GM12878 (cell line): ENCODE data around the gene PCIF1. TPM values are rescaled to one million over a fixed set of nuclear protein-coding genes. Genes with fewer than 3 reads are reported as not detected.

ENCODE experiments used
- ATAC-seq: fragments of 200-7000 bp; cut with Tn5 transposase; 3 replicates; pipeline ENCODE4 v1.9.1; 2020; ENCODE audit warnings: mild to moderate bottlenecking, moderate library complexity
- BruUV-seq: library from RNA; stranded (reverse); fragments of 400-500 nt; replicated peaks from 2 replicates; lab custom pipeline; 2021; lab: Mats Ljungman, UMichigan
- CTCF ChIA-PET: fragments of 300-600 bp; sonication (Branson Sonifier 250); formaldehyde crosslinking; extraction: SDS; loops from one replicate; lab custom pipeline; 2021; ENCODE audit warnings: inconsistent platforms; lab: Yijun Ruan, JAX
- POLR2A ChIA-PET: fragments of 350-600 bp; formaldehyde crosslinking; extraction: SDS; loops from one replicate; lab custom pipeline; 2021; ENCODE audit warnings: inconsistent platforms; lab: Charles Lee
- RAD21 ChIA-PET: fragments of 300-600 bp; sonication (Branson Sonifier 250); formaldehyde crosslinking; loops from one replicate; lab custom pipeline; 2023; ENCODE audit warnings: antibody characterized with exemption; ENCODE audit not compliant: unreplicated experiment; lab: Charles Lee
- SMC1A ChIA-PET: fragments of 300-600 bp; sonication (Branson Sonifier 250); formaldehyde crosslinking; loops from one replicate; lab custom pipeline; 2023; ENCODE audit not compliant: unreplicated experiment, uncharacterized antibody; lab: Charles Lee
- DNase-seq: peaks from one replicate; pipeline ENCODE4 v3.0.0-alpha.2; 2011; ENCODE audit warnings: low read depth, low spot score
- FAIRE-seq: peaks from 3 replicates; lab custom pipeline; 2011; peaks lifted over from hg19 to GRCh38; lab: Jason Lieb, UNC
- H2AFZ ChIP-seq: 2 replicates; pipeline ENCODE4 v1.6.0; 2011; ENCODE audit warnings: low read depth, low read length, control low read depth; ENCODE audit not compliant: control insufficient read depth
- H3K27ac ChIP-seq: 2 replicates; pipeline ENCODE4 v1.5.1; 2011; ENCODE audit warnings: control low read depth; ENCODE audit not compliant: control insufficient read depth, insufficient read depth
- H3K27me3 ChIP-seq, 2 experiments: replicated peaks in 1 of 2; 2 replicates each; pipeline versions ENCODE4 v1.6.0 to v1.6.1; 2011; ENCODE audit warnings: low read length in 1 of 2; ENCODE audit not compliant: control insufficient read depth in 2 of 2, insufficient read depth in 2 of 2
- H3K36me3 ChIP-seq, 2 experiments: 2 replicates each; pipeline ENCODE4 v1.5.1; 2011; ENCODE audit warnings: low read length in 1 of 2; ENCODE audit not compliant: control insufficient read depth in 2 of 2, insufficient read depth in 2 of 2
- H3K4me1 ChIP-seq: 2 replicates; pipeline ENCODE4 v1.6.1; 2011; ENCODE audit warnings: mild to moderate bottlenecking, low read length, moderate library complexity, mixed read lengths; ENCODE audit not compliant: control insufficient read depth, insufficient read depth
- H3K4me2 ChIP-seq: 2 replicates; pipeline ENCODE4 v1.6.0; 2011; ENCODE audit warnings: control low read depth; ENCODE audit not compliant: control insufficient read depth, insufficient read depth
- H3K4me3 ChIP-seq: fragments of 200-600 bp; sonication (generic); 2 replicates; pipeline ENCODE4 v1.5.1; 2016
- H3K79me2 ChIP-seq: 2 replicates; pipeline ENCODE4 v1.6.0; 2011; ENCODE audit warnings: low read length; ENCODE audit not compliant: control insufficient read depth, insufficient read depth
- H3K9ac ChIP-seq: 2 replicates; pipeline ENCODE4 v1.8.0; 2011; ENCODE audit warnings: low read length, control low read depth, mixed read lengths; ENCODE audit not compliant: control insufficient read depth, insufficient read depth
- H3K9me3 ChIP-seq: replicated peaks from 3 replicates; pipeline ENCODE4 v1.5.1; 2011; ENCODE audit warnings: mild to moderate bottlenecking, low read length; ENCODE audit not compliant: control insufficient read depth, insufficient read depth
- H4K20me1 ChIP-seq: 2 replicates; pipeline ENCODE4 v1.6.0; 2011; ENCODE audit not compliant: control insufficient read depth, insufficient read depth
- E2F8 ChIP-seq: fragments of 450-650 bp; IDR thresholded peaks from 2 replicates; pipeline ENCODE4 v1.6.1; 2018; ENCODE audit warnings: mild to moderate bottlenecking, low read depth, moderate library complexity; ENCODE audit not compliant: partially characterized antibody
- EZH2 ChIP-seq: IDR thresholded peaks from 2 replicates; pipeline ENCODE4 v1.6.1; 2012; ENCODE audit warnings: low read depth, mild to moderate bottlenecking, control low read depth, inconsistent platforms, low read length, borderline replicate concordance; ENCODE audit not compliant: control insufficient read depth
- FOXM1 ChIP-seq: IDR thresholded peaks from 2 replicates; pipeline ENCODE4 v1.6.1; 2012; ENCODE audit warnings: low read depth, mild to moderate bottlenecking, inconsistent platforms, low read length, moderate library complexity
- NFIC ChIP-seq: IDR thresholded peaks from 2 replicates; pipeline ENCODE4 v1.6.1; 2012; ENCODE audit warnings: low read depth, mild to moderate bottlenecking, inconsistent platforms, low read length, moderate library complexity
- NFYB ChIP-seq: IDR thresholded peaks from 2 replicates; pipeline ENCODE4 v1.6.1; 2011; ENCODE audit warnings: low read depth, mild to moderate bottlenecking, low read length, improper control_type of control experiment, moderate library complexity; ENCODE audit not compliant: insufficient read depth
- NRF1 ChIP-seq: conservative IDR thresholded peaks from 2 replicates; pipeline ENCODE4 v1.6.1; 2011; ENCODE audit warnings: mild to moderate bottlenecking, low read depth, low read length, improper control_type of control experiment
- PBX3 ChIP-seq: IDR thresholded peaks from 2 replicates; pipeline ENCODE4 v1.6.1; 2011; ENCODE audit warnings: mild to moderate bottlenecking, low read depth, low read length, moderate library complexity; ENCODE audit not compliant: insufficient replicate concordance
- STAT1 ChIP-seq: fragments of 450-650 bp; conservative IDR thresholded peaks from 2 replicates; pipeline ENCODE4 v1.6.1; 2014; ENCODE audit warnings: antibody characterized with exemption, mild to moderate bottlenecking
- TBL1XR1 ChIP-seq: IDR thresholded peaks from 2 replicates; pipeline ENCODE4 v1.6.1; 2012; ENCODE audit warnings: low read depth, low read length, improper control_type of control experiment
- YBX1 ChIP-seq: fragments of 450-650 bp; IDR thresholded peaks from 2 replicates; pipeline ENCODE4 v1.6.1; 2016; ENCODE audit warnings: antibody characterized with exemption
- WGBS: methylation state at CpG from one replicate; pipeline ENCODE4 v1.1.6; 2016; ENCODE audit warnings: low lambda C conversion rate; ENCODE audit not compliant: insufficient replicate concordance, insufficient coverage; ENCODE audit errors: missing lambda C conversion rate; 5-methylcytosine and 5-hydroxymethylcytosine counted together
- in situ Hi-C: fragments of 300-500 bp; cut with MboI; formaldehyde crosslinking; loops from 9 replicates; pipeline ENCODE4 v1.14.3; 2018; ENCODE audit warnings: mixed read lengths
- intact Hi-C: fragments of 100-400 bp; cut with micrococcal nuclease; formaldehyde crosslinking; loops from one replicate; pipeline ENCODE4 v1.14.2; 2022; ENCODE audit not compliant: unreplicated experiment
- polyA plus RNA-seq, 11 experiments: library from polyadenylated mRNA; depleted of rRNA in 4 of 11; unstranded in 6 of 11; stranded (reverse) in 5 of 11; fragments of >200 nt; fragmentation: Nextera tagmentation in 4 of 11; fragmentation: Illumina TruSeq in 1 of 11; extraction: Ambion mirVana in 4 of 11; extraction: Trizol in 1 of 11; gene quantifications; 1 replicate in 1 of 11; 2 replicates in 10 of 11; pipeline versions ENCODE4 v1.2.1 to v1.2.3, GENCODE V29; 2011 to 2016; ENCODE audit warnings: inconsistent platforms in 2 of 11, missing spikeins in 2 of 11, low read depth in 1 of 11
- total RNA-seq, 4 experiments: library from RNA; depleted of rRNA in 3 of 4; stranded (reverse); fragments of >200 nt in 3 of 4; fragmentation: Illumina TruSeq in 1 of 4; extraction: Trizol in 1 of 4; gene quantifications; 2 replicates each; pipeline versions ENCODE4 v1.2.1 to v1.2.3, GENCODE V29; 2013 to 2021

The PCIF1 gene
- total and polyA plus RNA-seq, 10 of the 15 experiments (the other 5 are each of a cell fraction or from before 2014, with no cell fraction given) = 8.4 to 32.9 (median 17.6) TPM

- CTCF ChIA-PET = interaction anchor here (1.0 kb wide), 1 partner anchor 22 kb away, joined by 3 read pairs; no protein-coding TSS in a partner anchor
Measured at GRCh38 chr20:45940469-45940868, 6.0 kb downstream of the PCIF1 start.

GRCh38 chr20:45943613-45944012, 9.1 kb downstream of the PCIF1 start:
- FAIRE-seq (no peak), DNase-seq (no peak), ATAC-seq (no peak)
- Histone ChIP-seq H3K4me1 (peaks cover 3% of the 10 kb centered on the region; the same call in 1 of the 2 replicates), H3K4me3 (no peak overlapping the region), H3K36me3 (peaks cover 28 to 49% of the 10 kb centered on the region in 2 experiments), H3K9ac (no peak overlapping the region), H3K27ac (no peak overlapping the region), H3K4me2 (no peak overlapping the region), H2AFZ (no peak overlapping the region), H3K9me3 (no peaks in the 10 kb centered on the region), H4K20me1 (no peaks in the 10 kb centered on the region), H3K27me3 (no peaks in the 10 kb centered on the region), H3K79me2 (no peaks in the 10 kb centered on the region)
- SMC1A ChIA-PET = interaction anchor here (1.3 kb wide), 1 partner anchor 9 kb away, joined by 4 read pairs; no protein-coding TSS in a partner anchor
- CTCF ChIA-PET = interaction anchor here (2.2 to 8.0 kb wide), 2 partner anchors 26 to 144 kb away, joined by 7 to 33 read pairs; no protein-coding TSS in a partner anchor
- in situ Hi-C loops = no loop called here
- no TSS peak for BruUV-seq
- RAD21 ChIA-PET = no interaction called here
- intact Hi-C loops = no loop called here
- WGBS = 88% methylated on average over 6 of the region's 6 CpGs
- POLR2A ChIA-PET = interaction anchor here (0.6 to 1.4 kb wide), 4 partner anchors 9 to 27 kb away, joined by 3 to 4 read pairs (median 3); no protein-coding TSS in a partner anchor
- TF ChIP-seq NFIC (no peak), STAT1 (no peak), TBL1XR1 (no peak), NFYB (no peak), EZH2 (no peak), E2F8 (no peak), NRF1 (no peak), PBX3 (no peak), YBX1 (no peak)

More at GRCh38 chr20:45940469-45940868, 6.0 kb downstream of the PCIF1 start:
- Histone ChIP-seq H3K79me2 (peaks cover 8% of the 10 kb centered on the region), H3K9me3 (no peaks in the 10 kb centered on the region), H3K27me3 (no peaks in the 10 kb centered on the region), H3K4me3 (no peak overlapping the region), H4K20me1 (no peaks in the 10 kb centered on the region)
- POLR2A ChIA-PET = interaction anchor here (0.6 kb wide), 1 partner anchor 39 kb away, joined by 3 read pairs; no protein-coding TSS in a partner anchor
- WGBS = 94% methylated on average over 13 of the region's 13 CpGs
- DNase-seq = no peak
- SMC1A ChIA-PET = no interaction called here
- BruUV-seq = no TSS peak
- TF ChIP-seq FOXM1 = no peak
- TF ChIP-seq, all 136 proteins: peak for 0
- in situ Hi-C loops = no loop called here
- FAIRE-seq (no peak), ATAC-seq (no peak)
- no peak overlapping the region for H2AFZ ChIP-seq
- intact Hi-C loops = no loop called here
- no peak overlapping the region for H3K4me2 ChIP-seq
- no peak overlapping the region for H3K9ac ChIP-seq
- H3K4me1 ChIP-seq = no peaks in the 10 kb centered on the region
- H3K27ac ChIP-seq = no peak overlapping the region
- RAD21 ChIA-PET = no interaction called here
- peaks cover 26 to 29% of the 10 kb centered on the region in 2 experiments for H3K36me3 ChIP-seq
